GM21717 (cell line): Measurements from ENCODE around the gene ARID4B.
"Not testable (repeated sequence)": the region's sequence is repeated elsewhere in the genome, so short reads cannot be mapped to it uniquely, and the experiment has no call there.

Experiments used
- ATAC-seq: cut with Tn5 transposase; IDR thresholded peaks from one replicate; pipeline ENCODE4 v1.9.1; 2021; ENCODE audit warnings: mild to moderate bottlenecking, moderate library complexity; ENCODE audit not compliant: unreplicated experiment

Gene ARID4B

GRCh38 chr1:235297579-235297978, 30.4 kb downstream of the ARID4B start:
- ATAC-seq: peak; percentile 51

GRCh38 chr1:235296729-235297128, 31.2 kb downstream of the ARID4B start:
- ATAC-seq: no peak

- ATAC-seq: no peak
These were observed 32.1 kb downstream of the ARID4B start for GRCh38 chr1:235295902-235296350.

- ATAC-seq: no peak
These were observed 34.5 kb downstream of the ARID4B start for GRCh38 chr1:235293322-235293942.

- no peak for ATAC-seq
These were observed 35.2 kb downstream of the ARID4B start for GRCh38 chr1:235292790-235293189.

GRCh38 chr1:235291599-235292091, 36.3 kb downstream of the ARID4B start:
- ATAC-seq: no peak

- ATAC-seq: no peak
These were observed 37.1 kb downstream of the ARID4B start for GRCh38 chr1:235290740-235291502.

- ATAC-seq: no peak
These were observed 37.9 kb downstream of the ARID4B start for GRCh38 chr1:235289859-235290739.

GRCh38 chr1:235287208-235287882, 40.6 kb downstream of the ARID4B start:
- ATAC-seq: no peak

- no peak for ATAC-seq
These were observed 41.3 kb downstream of the ARID4B start for GRCh38 chr1:235286667-235287066.

- no peak for ATAC-seq
These were observed 43.7 kb downstream of the ARID4B start for GRCh38 chr1:235284231-235284769.

GRCh38 chr1:235283636-235284035, 44.3 kb downstream of the ARID4B start:
- ATAC-seq: not testable (repeated sequence)

- ATAC-seq: no peak
These were observed 47.5 kb downstream of the ARID4B start for GRCh38 chr1:235280467-235280866.

- ATAC-seq: no peak
These were observed 48.3 kb downstream of the ARID4B start for GRCh38 chr1:235279694-235280093.

- no peak for ATAC-seq
These were observed 49.1 kb downstream of the ARID4B start for GRCh38 chr1:235278915-235279292.

- no peak for ATAC-seq
These were observed 49.6 kb downstream of the ARID4B start for GRCh38 chr1:235278233-235278914.

GRCh38 chr1:235277709-235278108, 50.3 kb downstream of the ARID4B start:
- no peak for ATAC-seq

GRCh38 chr1:235275836-235276235, 52.1 kb downstream of the ARID4B start:
- no peak for ATAC-seq

GRCh38 chr1:235275223-235275622, 52.8 kb downstream of the ARID4B start:
- peak; percentile 77 for ATAC-seq

GRCh38 chr1:235272851-235273250, 55.1 kb downstream of the ARID4B start:
- no peak for ATAC-seq
